Activated T-helper 2 cell treated with anti-CD3 and anti-CD28 coated beads, Interferon-gamma antibody, Interleukin-2, Interleukin-4, amounts not matched to agents 10 μg/mL and 5 μg/mL and 100 μg/mL, durations not matched to agents 14 hours and 24 hours and 36 hours (primary cell): Measurements from ENCODE around the gene TECTA. TPM values are rescaled to one million over a fixed set of nuclear protein-coding genes. Genes with fewer than 3 reads are reported as not detected.

Experiments
- DNase-seq: peaks from one replicate; pipeline ENCODE4 v3.0.0; 2021; ENCODE audit warnings: low spot score
- H3K27ac Mint-ChIP-seq: one replicate; pipeline ENCODE4 v1.8.0; 2021; ENCODE audit warnings: mixed read lengths
- H3K27me3 Mint-ChIP-seq: one replicate; pipeline ENCODE4 v1.8.0; 2021; ENCODE audit warnings: low read depth, mixed read lengths
- H3K36me3 Mint-ChIP-seq: one replicate; pipeline ENCODE4 v1.8.0; 2021; ENCODE audit warnings: low read depth, mixed read lengths
- H3K4me1 Mint-ChIP-seq: one replicate; pipeline ENCODE4 v1.8.0; 2021; ENCODE audit warnings: low read depth, mixed read lengths
- H3K4me3 Mint-ChIP-seq: one replicate; pipeline ENCODE4 v1.8.0; 2021; ENCODE audit warnings: low read depth, mild to moderate bottlenecking, moderate library complexity, mixed read lengths
- H3K9me3 Mint-ChIP-seq: one replicate; pipeline ENCODE4 v1.8.0; 2021; ENCODE audit warnings: mixed read lengths
- intact Hi-C: fragments of 100-400 bp; cut with micrococcal nuclease; formaldehyde crosslinking; loops from one replicate; pipeline ENCODE4 v1.15.1; 2023
- total RNA-seq: library from RNA; stranded (reverse); gene quantifications from 2 replicates; pipeline ENCODE4 v1.2.3, GENCODE V29; 2022

Gene TECTA
- total RNA-seq, 1 donor from 2014 or later, result 0.46 TPM

DNA sequence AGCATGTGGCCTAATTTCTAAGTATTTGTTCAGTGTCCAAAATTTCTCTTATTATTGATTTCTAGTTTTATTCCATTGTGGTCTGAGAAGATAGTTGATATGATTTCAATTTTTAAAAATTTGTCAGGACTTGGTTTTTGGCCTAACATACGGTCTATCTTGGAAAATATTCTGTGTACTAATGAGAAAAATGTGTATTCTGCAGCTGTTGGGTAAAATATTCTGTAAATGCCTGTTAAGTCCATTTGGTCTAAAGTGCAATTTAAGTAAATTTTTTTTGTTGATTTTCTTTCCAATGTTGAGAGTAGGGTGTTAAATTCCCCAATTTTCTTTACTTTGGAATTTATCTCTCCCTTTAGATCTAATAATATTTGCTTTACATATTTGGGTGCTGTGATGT, 78.3 kb downstream of the TECTA start:
- intact Hi-C loops, result no loop called here
- Mint-ChIP-seq H3K4me1 (no peaks in the 10 kb centered on the region), H3K4me3 (no peak overlapping the region)

GRCh38 chr11:121180183-121180582, 79.1 kb downstream of the TECTA start:
- Mint-ChIP-seq H3K9me3 (peaks cover 36% of the 10 kb centered on the region), H3K36me3 (no peaks in the 10 kb centered on the region), H3K27me3 (peaks cover 2% of the 10 kb centered on the region), H3K4me3 (no peak overlapping the region), H3K27ac (no peak overlapping the region), H3K4me1 (no peaks in the 10 kb centered on the region)
- intact Hi-C loops, result no loop called here
- no peak for DNase-seq

More for the DNA sequence above, 78.3 kb downstream of the TECTA start:
- no peaks in the 10 kb centered on the region for H3K36me3 Mint-ChIP-seq
- peaks cover 36% of the 10 kb centered on the region for H3K9me3 Mint-ChIP-seq
- no peaks in the 10 kb centered on the region for H3K27me3 Mint-ChIP-seq
- DNase-seq, result no peak
- no peak overlapping the region for H3K27ac Mint-ChIP-seq

GRCh38 chr11:121188776-121189175, 87.7 kb downstream of the TECTA start:
- Mint-ChIP-seq H3K4me1 (no peaks in the 10 kb centered on the region), H3K27me3 (peaks cover 11% of the 10 kb centered on the region), H3K36me3 (no peaks in the 10 kb centered on the region), H3K4me3 (no peak overlapping the region), H3K27ac (no peak overlapping the region), H3K9me3 (no peaks in the 10 kb centered on the region)
- DNase-seq, result no peak
- intact Hi-C loops, result no loop called here

DNA sequence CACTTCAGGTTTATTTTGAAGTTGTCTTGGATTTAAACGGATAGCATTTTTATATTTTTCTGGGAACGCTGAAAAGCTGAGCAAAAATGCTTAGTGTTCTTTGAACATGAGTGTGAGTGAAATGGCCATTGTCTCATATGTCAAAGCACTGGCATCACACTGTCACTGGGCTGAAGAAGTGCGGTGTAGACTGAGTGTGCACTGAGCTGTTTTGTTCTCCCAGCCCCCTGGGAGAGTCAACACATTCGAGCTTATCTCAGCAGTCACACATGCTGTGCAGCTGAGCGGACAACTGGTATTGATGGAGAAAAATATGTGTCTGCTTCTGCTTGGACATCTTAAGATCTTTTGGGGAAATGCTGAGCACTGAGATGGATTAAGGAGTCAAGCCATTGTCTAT, 90.8 kb downstream of the TECTA start:
- Mint-ChIP-seq H3K4me3 (no peak overlapping the region), H3K36me3 (no peaks in the 10 kb centered on the region), H3K4me1 (no peaks in the 10 kb centered on the region), H3K27me3 (peaks cover 20% of the 10 kb centered on the region), H3K27ac (no peak overlapping the region), H3K9me3 (no peaks in the 10 kb centered on the region)
- DNase-seq, result no peak
- intact Hi-C loops, result loop anchor here (5.0 to 10.0 kb wide), 3 partner anchors 157 to 680 kb away; partner anchors contain the start of gene GRIK4

GRCh38 chr11:121194731-121195596, 93.9 kb downstream of the TECTA start:
- DNase-seq, result peak; percentile 40
- H3K4me3 Mint-ChIP-seq, result no peak overlapping the region
- intact Hi-C loops, result loop anchor here (5.0 to 10.0 kb wide), 3 partner anchors 160 to 683 kb away; partner anchors contain the start of gene GRIK4
- H3K27ac Mint-ChIP-seq, result no peak overlapping the region
- no peaks in the 10 kb centered on the region for H3K9me3 Mint-ChIP-seq
- no peaks in the 10 kb centered on the region for H3K4me1 Mint-ChIP-seq
- no peaks in the 10 kb centered on the region for H3K36me3 Mint-ChIP-seq
- H3K27me3 Mint-ChIP-seq, result peaks cover 20% of the 10 kb centered on the region

DNA sequence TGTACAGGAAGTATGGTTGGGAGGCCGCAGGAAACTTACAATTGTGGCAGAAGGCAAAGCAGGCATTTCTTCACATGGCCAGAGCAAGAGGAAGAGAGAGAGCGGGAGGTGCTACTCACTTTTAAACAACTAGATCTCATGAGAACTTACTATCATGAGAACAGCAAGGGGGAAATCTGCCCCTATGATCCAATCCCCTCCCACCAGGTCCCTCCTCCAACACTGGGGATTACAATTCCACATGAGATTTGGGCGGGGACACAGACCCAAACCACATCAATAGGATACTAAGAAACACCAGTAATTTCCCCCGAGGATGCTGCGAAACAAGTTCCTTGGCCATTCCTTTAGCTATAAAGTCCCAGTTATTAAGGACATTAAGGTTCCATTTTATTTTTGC, 97.4 kb downstream of the TECTA start:
- Mint-ChIP-seq H3K36me3 (no peaks in the 10 kb centered on the region), H3K27ac (no peak overlapping the region), H3K9me3 (no peaks in the 10 kb centered on the region), H3K27me3 (peaks cover 28% of the 10 kb centered on the region), H3K4me1 (no peaks in the 10 kb centered on the region), H3K4me3 (no peak overlapping the region)
- DNase-seq, result no peak
- intact Hi-C loops, result loop anchor here (10.0 kb wide), 1 partner anchor 164 kb away; no protein-coding TSS in a partner anchor

DNA sequence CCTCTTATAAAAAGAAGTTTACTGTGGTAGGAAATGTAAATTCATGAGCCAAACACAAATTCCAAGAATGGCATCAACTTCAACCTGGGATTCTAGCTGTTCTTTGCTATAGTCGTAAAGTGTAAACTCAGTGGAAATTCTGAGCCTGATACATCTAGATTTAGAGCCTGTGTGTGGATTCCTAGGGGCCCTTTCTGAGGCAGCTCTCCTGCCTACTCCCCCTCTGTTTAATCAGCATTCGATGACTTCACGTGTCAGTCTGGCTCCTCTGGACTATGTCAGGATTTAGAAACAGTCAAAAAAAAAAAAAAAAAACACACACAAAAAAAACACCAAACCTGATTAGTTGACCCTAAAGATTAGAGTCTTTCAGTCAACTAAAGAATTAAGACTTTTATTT, 98.5 kb downstream of the TECTA start:
- Mint-ChIP-seq H3K27ac (no peak overlapping the region), H3K4me1 (no peaks in the 10 kb centered on the region), H3K9me3 (no peaks in the 10 kb centered on the region), H3K27me3 (peaks cover 29% of the 10 kb centered on the region), H3K4me3 (no peak overlapping the region), H3K36me3 (no peaks in the 10 kb centered on the region)
- intact Hi-C loops, result loop anchor here (10.0 kb wide), 1 partner anchor 165 kb away; no protein-coding TSS in a partner anchor
- DNase-seq, result no peak

DNA sequence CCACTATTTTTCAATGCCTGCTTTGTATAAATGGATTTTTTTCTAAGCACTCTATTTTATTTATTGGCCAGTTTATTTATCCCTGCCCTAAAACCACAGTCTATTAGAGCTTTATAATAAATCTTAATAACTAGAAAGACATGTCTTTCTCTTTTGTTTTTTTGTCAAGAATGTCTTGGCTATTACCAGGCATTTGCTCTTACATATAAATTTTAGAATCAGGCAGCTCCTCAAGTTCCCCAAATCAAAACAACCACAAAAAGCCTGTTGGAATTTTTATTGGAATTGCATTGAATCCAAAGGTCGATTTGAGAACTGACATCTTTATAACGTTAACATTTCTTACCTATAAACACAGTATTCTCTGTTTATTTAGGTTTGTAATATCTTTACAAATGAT, 105.8 kb downstream of the TECTA start:
- DNase-seq, result no peak
- H3K36me3 Mint-ChIP-seq, result no peaks in the 10 kb centered on the region
- no peak overlapping the region for H3K27ac Mint-ChIP-seq
- no peaks in the 10 kb centered on the region for H3K9me3 Mint-ChIP-seq
- no peak overlapping the region for H3K4me3 Mint-ChIP-seq
- no peaks in the 10 kb centered on the region for H3K4me1 Mint-ChIP-seq
- peaks cover 28% of the 10 kb centered on the region for H3K27me3 Mint-ChIP-seq
- intact Hi-C loops, result no loop called here

DNA sequence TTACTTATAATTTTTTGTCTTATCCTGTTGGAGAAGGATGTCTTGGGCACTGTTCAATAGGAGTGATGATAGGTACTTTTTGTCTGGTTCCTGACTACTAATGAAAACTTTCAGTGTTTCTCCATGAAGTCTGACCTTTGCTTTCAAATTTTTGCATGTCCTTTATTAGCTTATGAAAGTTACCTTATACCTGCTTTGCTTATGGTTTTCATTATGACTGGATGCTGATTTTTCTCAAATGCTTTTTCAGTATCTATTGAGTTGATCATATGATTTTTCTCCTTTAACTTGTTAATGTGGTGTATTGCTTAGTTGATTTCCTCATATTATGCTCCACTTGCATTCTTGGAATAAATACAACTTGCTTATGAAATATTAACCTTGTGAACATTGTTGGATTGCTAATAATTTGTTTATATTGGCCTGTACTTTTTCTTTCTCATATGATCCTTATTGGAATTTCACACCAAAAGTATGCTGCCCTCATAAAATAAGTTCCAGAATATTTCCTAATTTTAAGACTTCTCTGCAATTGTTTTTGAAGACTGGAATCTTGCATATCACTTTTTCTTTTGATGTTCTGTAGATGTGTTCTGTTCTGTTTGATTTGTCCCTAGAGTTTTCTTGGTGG, 106.6 kb downstream of the TECTA start:
- intact Hi-C loops, result no loop called here
- Mint-ChIP-seq H3K36me3 (no peaks in the 10 kb centered on the region), H3K27me3 (peaks cover 32% of the 10 kb centered on the region), H3K9me3 (no peaks in the 10 kb centered on the region), H3K4me1 (no peaks in the 10 kb centered on the region), H3K4me3 (no peak overlapping the region), H3K27ac (no peak overlapping the region)
- no peak for DNase-seq

GRCh38 chr11:121210445-121211080, 109.5 kb downstream of the TECTA start:
- H3K4me1 Mint-ChIP-seq, result no peaks in the 10 kb centered on the region
- peaks cover 41% of the 10 kb centered on the region for H3K27me3 Mint-ChIP-seq
- intact Hi-C loops, result no loop called here
- no peak overlapping the region for H3K4me3 Mint-ChIP-seq
- no peaks in the 10 kb centered on the region for H3K36me3 Mint-ChIP-seq
- DNase-seq, result no peak
- no peak overlapping the region for H3K27ac Mint-ChIP-seq
- no peaks in the 10 kb centered on the region for H3K9me3 Mint-ChIP-seq

DNA sequence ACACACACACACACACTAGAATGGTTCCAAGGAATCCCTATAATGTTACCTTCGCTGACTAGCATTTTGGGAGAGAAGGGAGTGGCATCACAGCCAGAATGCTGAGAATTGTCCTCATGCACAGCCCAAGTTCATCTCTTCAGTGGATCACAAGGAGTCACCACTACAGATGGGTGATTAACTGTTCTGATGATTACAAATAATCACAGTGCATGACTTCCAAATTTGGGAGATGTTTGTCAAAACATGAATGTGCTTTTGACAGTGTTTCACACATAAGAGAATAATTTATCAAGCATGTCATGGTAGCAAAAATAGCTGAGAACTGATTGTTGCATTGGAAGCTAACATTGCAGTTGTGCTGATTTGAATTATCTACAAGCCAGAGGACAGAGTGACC, 110.6 kb downstream of the TECTA start:
- H3K27me3 Mint-ChIP-seq, result peaks cover 36% of the 10 kb centered on the region
- H3K9me3 Mint-ChIP-seq, result no peaks in the 10 kb centered on the region
- intact Hi-C loops, result no loop called here
- no peak overlapping the region for H3K4me3 Mint-ChIP-seq
- DNase-seq, result no peak
- no peak overlapping the region for H3K27ac Mint-ChIP-seq
- no peaks in the 10 kb centered on the region for H3K36me3 Mint-ChIP-seq
- H3K4me1 Mint-ChIP-seq, result no peaks in the 10 kb centered on the region

GRCh38 chr11:121212536-121213361, 111.7 kb downstream of the TECTA start:
- intact Hi-C loops, result no loop called here
- no peak overlapping the region for H3K27ac Mint-ChIP-seq
- no peak for DNase-seq
- no peaks in the 10 kb centered on the region for H3K9me3 Mint-ChIP-seq
- H3K27me3 Mint-ChIP-seq, result peaks cover 32% of the 10 kb centered on the region
- H3K4me3 Mint-ChIP-seq, result no peak overlapping the region
- H3K36me3 Mint-ChIP-seq, result no peaks in the 10 kb centered on the region
- no peaks in the 10 kb centered on the region for H3K4me1 Mint-ChIP-seq
